DND-41 (cell line): Measurements from ENCODE around the gene SHANK1.

Source experiments
- EZH2 ChIP-seq: IDR thresholded peaks from 3 replicates; pipeline ENCODE4 v1.6.1; 2012; ENCODE audit warnings: borderline replicate concordance, low read depth, mild to moderate bottlenecking, moderate library complexity, low read length, inconsistent platforms; ENCODE audit not compliant: severe bottlenecking
- TF ChIP-seq, protein P1 (sequence below): IDR thresholded peaks from 2 replicates; pipeline ENCODE4 v1.5.1; 2012; ENCODE audit warnings: borderline replicate concordance, low read length, moderate library complexity, mild to moderate bottlenecking; ENCODE audit not compliant: poor library complexity, severe bottlenecking; ENCODE audit errors: extremely low read depth

DNA sequence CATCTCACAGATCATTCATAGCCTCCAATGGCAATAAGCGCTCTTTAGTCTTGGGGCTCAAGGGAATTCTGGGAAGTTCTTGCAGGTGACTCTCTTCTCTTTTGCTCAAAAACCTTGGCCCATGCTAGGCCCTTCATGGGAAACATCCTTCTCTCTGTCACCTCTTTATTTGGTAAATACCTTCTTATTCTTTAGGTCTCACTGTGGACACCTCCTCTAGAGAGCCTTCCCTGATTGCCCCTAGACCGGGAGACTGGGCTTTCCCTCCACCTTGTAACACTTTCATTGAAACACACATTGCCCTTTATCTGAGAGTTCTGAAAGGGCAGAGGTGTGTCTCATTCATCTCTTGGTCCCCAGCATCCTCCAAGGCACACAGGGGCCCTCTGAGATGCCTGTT is 68.4 kb downstream of the SHANK1 start:
- TF ChIP-seq, protein P1, sequence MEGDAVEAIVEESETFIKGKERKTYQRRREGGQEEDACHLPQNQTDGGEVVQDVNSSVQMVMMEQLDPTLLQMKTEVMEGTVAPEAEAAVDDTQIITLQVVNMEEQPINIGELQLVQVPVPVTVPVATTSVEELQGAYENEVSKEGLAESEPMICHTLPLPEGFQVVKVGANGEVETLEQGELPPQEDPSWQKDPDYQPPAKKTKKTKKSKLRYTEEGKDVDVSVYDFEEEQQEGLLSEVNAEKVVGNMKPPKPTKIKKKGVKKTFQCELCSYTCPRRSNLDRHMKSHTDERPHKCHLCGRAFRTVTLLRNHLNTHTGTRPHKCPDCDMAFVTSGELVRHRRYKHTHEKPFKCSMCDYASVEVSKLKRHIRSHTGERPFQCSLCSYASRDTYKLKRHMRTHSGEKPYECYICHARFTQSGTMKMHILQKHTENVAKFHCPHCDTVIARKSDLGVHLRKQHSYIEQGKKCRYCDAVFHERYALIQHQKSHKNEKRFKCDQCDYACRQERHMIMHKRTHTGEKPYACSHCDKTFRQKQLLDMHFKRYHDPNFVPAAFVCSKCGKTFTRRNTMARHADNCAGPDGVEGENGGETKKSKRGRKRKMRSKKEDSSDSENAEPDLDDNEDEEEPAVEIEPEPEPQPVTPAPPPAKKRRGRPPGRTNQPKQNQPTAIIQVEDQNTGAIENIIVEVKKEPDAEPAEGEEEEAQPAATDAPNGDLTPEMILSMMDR = no peak
- TF ChIP-seq EZH2 = no peak
